NT2/D1 (cell line): ENCODE results near the gene PRDM4.
A peak's percentile ranks its signal among the peaks of the same experiment; 100 is the strongest.

Experiments
- DNase-seq: peaks from one replicate; pipeline ENCODE4 v3.0.0-alpha.2; 2011; ENCODE audit warnings: low read depth, low spot score
- H3K27me3 ChIP-seq: 2 replicates; pipeline ENCODE4 v1.6.0; 2011; ENCODE audit warnings: mild to moderate bottlenecking; ENCODE audit not compliant: insufficient read length, insufficient read depth
- H3K36me3 ChIP-seq: 2 replicates; pipeline ENCODE4 v1.6.1; 2011; ENCODE audit warnings: mild to moderate bottlenecking, low read length, mixed read lengths; ENCODE audit not compliant: insufficient read depth, insufficient read length
- H3K4me1 ChIP-seq: 2 replicates; pipeline ENCODE4 v1.5.1; 2011; ENCODE audit not compliant: insufficient read depth, insufficient read length
- H3K4me3 ChIP-seq: 2 replicates; pipeline ENCODE4 v1.5.1; 2011; ENCODE audit warnings: low read depth; ENCODE audit not compliant: insufficient read length
- H3K9ac ChIP-seq: 2 replicates; pipeline ENCODE4 v1.6.0; 2011; ENCODE audit warnings: low read depth; ENCODE audit not compliant: insufficient read length
- H3K9me3 ChIP-seq: 2 replicates; pipeline ENCODE4 v1.5.1; 2011; ENCODE audit warnings: mild to moderate bottlenecking, low read length; ENCODE audit not compliant: insufficient read depth
- SUZ12 ChIP-seq: IDR thresholded peaks from 2 replicates; pipeline ENCODE4 v1.6.1; 2011; ENCODE audit not compliant: insufficient read length, insufficient read depth; ENCODE audit errors: extremely low read depth
- YY1 ChIP-seq: IDR thresholded peaks from 2 replicates; pipeline ENCODE4 v1.6.1; 2011; ENCODE audit not compliant: insufficient read length, insufficient read depth
- ZNF274 ChIP-seq: IDR thresholded peaks from 2 replicates; pipeline ENCODE4 v1.6.1; 2011; ENCODE audit warnings: mild to moderate bottlenecking, low read depth, low read length

Gene PRDM4, protein sequence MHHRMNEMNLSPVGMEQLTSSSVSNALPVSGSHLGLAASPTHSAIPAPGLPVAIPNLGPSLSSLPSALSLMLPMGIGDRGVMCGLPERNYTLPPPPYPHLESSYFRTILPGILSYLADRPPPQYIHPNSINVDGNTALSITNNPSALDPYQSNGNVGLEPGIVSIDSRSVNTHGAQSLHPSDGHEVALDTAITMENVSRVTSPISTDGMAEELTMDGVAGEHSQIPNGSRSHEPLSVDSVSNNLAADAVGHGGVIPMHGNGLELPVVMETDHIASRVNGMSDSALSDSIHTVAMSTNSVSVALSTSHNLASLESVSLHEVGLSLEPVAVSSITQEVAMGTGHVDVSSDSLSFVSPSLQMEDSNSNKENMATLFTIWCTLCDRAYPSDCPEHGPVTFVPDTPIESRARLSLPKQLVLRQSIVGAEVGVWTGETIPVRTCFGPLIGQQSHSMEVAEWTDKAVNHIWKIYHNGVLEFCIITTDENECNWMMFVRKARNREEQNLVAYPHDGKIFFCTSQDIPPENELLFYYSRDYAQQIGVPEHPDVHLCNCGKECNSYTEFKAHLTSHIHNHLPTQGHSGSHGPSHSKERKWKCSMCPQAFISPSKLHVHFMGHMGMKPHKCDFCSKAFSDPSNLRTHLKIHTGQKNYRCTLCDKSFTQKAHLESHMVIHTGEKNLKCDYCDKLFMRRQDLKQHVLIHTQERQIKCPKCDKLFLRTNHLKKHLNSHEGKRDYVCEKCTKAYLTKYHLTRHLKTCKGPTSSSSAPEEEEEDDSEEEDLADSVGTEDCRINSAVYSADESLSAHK

DNA sequence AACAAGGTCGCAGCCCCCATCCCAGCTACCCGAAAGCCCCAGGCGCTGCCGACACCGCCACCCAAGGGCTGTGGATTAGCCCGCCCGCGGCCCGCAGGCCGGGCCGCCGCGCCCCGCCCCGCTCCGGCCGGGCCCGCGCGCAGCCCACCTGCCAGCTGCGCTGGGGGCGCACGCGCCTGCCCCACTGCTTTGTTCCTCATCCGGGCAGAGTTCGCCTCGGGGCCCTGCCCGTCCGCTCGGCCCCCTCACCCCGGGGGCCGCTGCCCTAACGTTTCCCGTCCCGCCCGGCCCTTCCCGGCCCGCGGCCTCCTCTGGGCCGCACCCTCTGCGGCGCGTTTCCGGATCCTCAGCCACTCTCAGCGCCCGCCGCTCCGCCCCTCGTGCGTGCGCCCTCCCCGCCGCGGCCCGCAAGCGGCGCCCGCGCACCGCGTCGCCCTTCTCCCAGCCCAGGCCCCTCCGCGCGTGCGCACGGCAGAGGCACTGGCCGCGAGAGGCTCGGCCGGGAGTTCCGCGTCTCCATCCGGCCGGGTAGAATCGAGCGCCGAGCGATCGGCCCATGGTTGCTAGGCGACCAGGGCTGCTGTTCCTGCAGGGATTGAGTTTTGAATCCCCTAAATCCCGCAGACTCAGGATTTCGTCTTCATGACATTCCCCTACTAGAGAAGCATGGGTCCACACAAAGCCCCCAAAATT lies at the start of gene PRDM4:
Gene PRDM4, minus strand, starts transcription at position 329 of the 693 bp plus-strand sequence. CDS start 622 bp downstream, outside the sequence.
- Histone ChIP-seq H3K27me3 (peaks cover 4% of the 10 kb centered on the region), H3K4me1 (no peaks in the 10 kb centered on the region), H3K9me3 (no peaks in the 10 kb centered on the region), H3K4me3 (peak within 1 kb of the TSS; percentile 84), H3K9ac (peak within 1 kb of the TSS; percentile 85), H3K36me3 (peaks cover 28% of the 10 kb centered on the region)
- peak; percentile 89 for DNase-seq
- no peak for TF ChIP-seq ZNF274
- no peak for TF ChIP-seq YY1
- no peak for TF ChIP-seq SUZ12

DNA sequence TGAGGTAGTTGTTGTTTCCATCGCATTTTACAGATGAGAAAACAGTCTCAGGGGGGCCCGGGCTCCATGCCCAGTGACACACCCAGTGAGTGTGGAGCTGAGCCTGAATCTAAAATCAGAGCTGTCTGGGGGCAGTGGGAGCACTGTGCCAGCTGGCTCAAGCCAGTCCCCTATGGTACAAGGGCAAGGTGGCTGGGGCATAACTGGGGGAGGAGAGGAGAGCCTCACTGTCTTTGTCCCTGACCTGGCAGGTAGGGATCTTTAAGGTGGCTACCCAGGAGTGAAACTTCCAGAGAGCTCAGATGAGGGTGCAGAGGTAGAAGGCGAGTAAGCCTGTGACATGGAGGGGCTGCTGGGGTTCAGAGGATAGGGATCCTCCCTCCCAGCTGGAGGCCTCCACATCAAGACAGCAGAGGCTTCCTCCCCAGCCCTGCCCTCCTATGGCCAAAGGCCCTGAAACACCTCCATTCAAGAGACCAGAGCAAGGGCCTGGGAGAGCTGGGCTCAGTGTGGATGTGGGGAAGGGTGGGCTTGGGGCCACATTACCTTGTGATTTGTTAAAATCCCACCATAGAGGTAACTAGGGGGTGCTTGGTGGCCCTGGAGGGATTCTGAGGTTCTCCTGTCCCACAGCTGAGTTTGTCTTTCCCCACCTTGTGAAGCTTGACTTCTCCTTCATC lies 46.7 kb upstream of the PRDM4 start:
- H3K9ac ChIP-seq = no peak overlapping the region
- no peak overlapping the region for H3K4me3 ChIP-seq
- TF ChIP-seq YY1 (no peak), ZNF274 (no peak), SUZ12 (no peak)

DNA sequence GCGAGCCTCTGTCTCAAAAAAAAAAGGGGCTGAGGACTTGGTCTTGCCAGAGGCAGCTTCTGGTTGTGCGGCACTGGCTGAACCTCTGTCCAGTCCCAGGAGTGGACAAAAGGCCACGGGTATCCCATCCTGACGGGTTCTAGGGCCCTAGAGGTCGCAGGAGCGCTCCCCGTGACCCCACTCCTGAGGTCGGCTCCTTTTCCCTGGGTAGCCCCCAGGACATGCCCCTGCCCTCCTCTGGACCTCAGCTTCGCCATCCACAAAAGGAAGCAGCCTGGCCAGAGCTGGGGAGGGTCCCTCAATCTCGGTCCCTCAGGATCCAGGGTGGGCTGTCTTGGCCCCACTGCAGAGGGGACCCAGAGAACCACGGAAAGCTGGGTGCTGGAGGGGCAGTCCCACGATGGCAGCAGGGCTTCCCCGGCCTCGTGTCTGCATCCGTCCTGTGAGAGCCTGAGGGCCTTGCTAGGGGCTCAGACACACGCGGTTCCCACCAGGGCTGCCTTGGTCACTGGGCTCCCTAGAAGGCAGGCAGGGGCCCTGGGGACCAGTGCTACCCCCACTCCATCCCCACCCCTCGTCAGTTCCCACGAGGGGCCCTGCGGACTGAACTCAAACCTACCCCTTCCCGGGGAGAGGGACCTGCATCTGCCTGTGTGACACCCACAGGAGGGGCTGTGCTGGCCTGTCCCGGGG lies 44.7 kb upstream of the PRDM4 start:
- Histone ChIP-seq H3K4me3 (no peak overlapping the region), H3K4me1 (peaks cover 3% of the 10 kb centered on the region), H3K27me3 (no peaks in the 10 kb centered on the region), H3K9ac (no peak overlapping the region), H3K9me3 (no peaks in the 10 kb centered on the region), H3K36me3 (no peaks in the 10 kb centered on the region)
- TF ChIP-seq YY1 (no peak), SUZ12 (no peak), ZNF274 (no peak)
- DNase-seq = no peak

More for the DNA sequence above, 46.7 kb upstream of the PRDM4 start:
- H3K27me3 ChIP-seq = no peaks in the 10 kb centered on the region
- no peaks in the 10 kb centered on the region for H3K9me3 ChIP-seq
- peaks cover 3% of the 10 kb centered on the region for H3K4me1 ChIP-seq
- DNase-seq = no peak
- H3K36me3 ChIP-seq = no peaks in the 10 kb centered on the region

DNA sequence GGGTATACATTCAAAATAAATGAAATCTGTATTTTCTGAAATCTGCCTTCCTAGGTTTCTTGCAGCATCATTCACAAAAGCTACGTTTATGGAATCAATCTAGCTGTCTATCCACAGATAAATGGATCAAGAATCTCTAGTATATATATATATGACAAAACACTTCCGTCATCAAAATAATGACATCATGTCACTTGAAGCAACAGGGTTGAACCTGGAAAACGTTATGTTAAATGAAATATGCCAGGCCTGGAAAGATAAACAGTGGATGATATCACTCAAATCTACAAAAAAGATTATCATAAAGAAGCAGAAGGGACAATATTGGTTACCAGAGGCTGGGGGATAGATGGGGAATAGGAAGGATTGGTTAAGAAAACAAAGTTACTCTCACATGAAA lies 42.2 kb upstream of the PRDM4 start:
- H3K4me3 ChIP-seq = no peak overlapping the region
- no peaks in the 10 kb centered on the region for H3K27me3 ChIP-seq
- H3K36me3 ChIP-seq = no peaks in the 10 kb centered on the region
- no peaks in the 10 kb centered on the region for H3K9me3 ChIP-seq
- TF ChIP-seq YY1 = no peak
- no peak for TF ChIP-seq SUZ12
- TF ChIP-seq ZNF274 = no peak
- peaks cover 3% of the 10 kb centered on the region for H3K4me1 ChIP-seq
- no peak for DNase-seq
- no peak overlapping the region for H3K9ac ChIP-seq

DNA sequence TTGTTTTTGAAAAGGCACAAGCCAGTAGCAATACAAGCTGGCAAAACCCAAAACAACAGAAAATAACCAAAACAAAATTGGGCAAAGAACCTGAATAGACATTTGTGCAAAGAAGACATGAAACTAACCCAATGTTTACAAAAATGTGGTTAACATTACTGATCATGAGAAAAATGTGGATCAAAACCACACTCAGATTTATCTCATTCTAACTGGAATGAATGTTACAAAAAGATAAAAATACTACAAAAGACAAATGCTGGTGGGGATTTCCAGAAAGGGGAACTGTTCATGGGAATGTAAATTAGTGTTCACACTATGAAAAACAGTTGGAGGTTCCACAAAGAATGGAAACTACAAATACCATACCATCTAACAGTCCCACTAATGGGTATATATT lies 40.2 kb upstream of the PRDM4 start:
- H3K4me1 ChIP-seq = peaks cover 3% of the 10 kb centered on the region
- no peaks in the 10 kb centered on the region for H3K9me3 ChIP-seq
- TF ChIP-seq SUZ12 = no peak
- H3K4me3 ChIP-seq = no peak overlapping the region
- no peaks in the 10 kb centered on the region for H3K36me3 ChIP-seq
- no peaks in the 10 kb centered on the region for H3K27me3 ChIP-seq
- DNase-seq = no peak
- H3K9ac ChIP-seq = no peak overlapping the region

DNA sequence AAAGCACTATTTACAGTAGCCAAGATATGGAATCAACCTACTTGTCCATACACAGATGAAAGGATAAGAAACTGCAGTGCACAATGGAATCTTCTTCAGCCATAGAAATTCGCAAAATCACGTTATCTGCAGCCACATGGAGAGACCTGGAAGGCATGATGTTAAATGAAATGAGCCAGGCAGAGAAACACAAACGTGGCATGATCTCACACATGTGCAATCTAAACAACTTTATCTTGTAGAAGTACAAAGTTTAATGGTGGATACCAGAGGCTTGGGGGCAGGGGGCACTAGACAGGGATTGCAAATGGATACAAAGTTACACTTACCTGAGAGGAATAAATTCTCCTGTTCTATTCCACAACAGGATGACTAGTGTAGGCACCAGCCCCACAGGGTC lies 37.6 kb upstream of the PRDM4 start:
- no peaks in the 10 kb centered on the region for H3K9me3 ChIP-seq
- no peak overlapping the region for H3K4me3 ChIP-seq
- H3K27me3 ChIP-seq = no peaks in the 10 kb centered on the region
- no peaks in the 10 kb centered on the region for H3K4me1 ChIP-seq
- no peaks in the 10 kb centered on the region for H3K36me3 ChIP-seq
- no peak overlapping the region for H3K9ac ChIP-seq
- TF ChIP-seq ZNF274 (no peak), SUZ12 (no peak), YY1 (no peak)
- no peak for DNase-seq
